Lower leg skin (tissue), 3 donors: ENCODE results near the gene ADAMTS17.

Experiments used
- CTCF ChIP-seq, 3 donors: fragments of 450-650 bp; IDR thresholded peaks; one replicate each; pipeline ENCODE4 v1.5.1; 2016; ENCODE audit warnings: antibody characterized with exemption in 3 of 3, mild to moderate bottlenecking in 3 of 3, moderate library complexity in 2 of 3
- POLR2A ChIP-seq, 2 donors: fragments of 450-650 bp; IDR thresholded peaks; one replicate each; pipeline ENCODE4 v1.6.1; 2016 to 2017; ENCODE audit warnings: antibody characterized with exemption in 2 of 2, mild to moderate bottlenecking in 1 of 2, moderate library complexity in 1 of 2

DNA sequence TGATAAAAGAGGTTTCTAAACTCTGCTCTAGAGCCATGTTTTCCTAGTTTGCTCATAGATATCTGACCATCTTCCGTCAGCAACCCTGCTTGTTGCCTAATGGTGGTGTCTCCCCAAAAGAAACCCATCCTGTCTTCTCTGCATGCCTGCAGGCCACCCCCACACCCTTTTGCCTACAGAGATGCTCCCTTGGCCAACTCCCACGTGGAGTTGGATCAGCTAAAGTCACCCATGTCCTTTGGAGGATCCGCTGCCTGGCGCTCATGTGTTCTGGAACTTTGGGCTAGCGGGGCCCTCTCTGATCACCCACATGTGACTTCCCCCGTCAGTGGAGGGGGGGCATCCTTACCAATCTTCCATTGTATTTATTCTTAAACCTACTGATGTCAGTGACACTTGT lies 185.6 kb downstream of the ADAMTS17 start:
- TF ChIP-seq POLR2A (IDR thresholded peaks at IDR 0.05) (no peak), CTCF (IDR thresholded peaks at IDR 0.05) (no peak)
